Measurements from ENCODE around the gene TIA1.
"Not testable (repeated sequence)": the region's sequence is repeated elsewhere in the genome, so short reads cannot be mapped to it uniquely, and the experiment has no call there.

The TIA1 gene

GRCh38 chr2:70214365-70214764 lies 34.1 kb downstream of the TIA1 start:
- no peak for DNase-seq

GRCh38 chr2:70212298-70212932 lies 36.0 kb downstream of the TIA1 start:
- no peak for DNase-seq

GRCh38 chr2:70211595-70211994 lies 36.8 kb downstream of the TIA1 start:
- DNase-seq = no peak

GRCh38 chr2:70204452-70204851 lies 44.0 kb downstream of the TIA1 start:
- DNase-seq = no peak

- no peak for DNase-seq
Observed at GRCh38 chr2:70203086-70203485, 45.3 kb downstream of the TIA1 start.

- DNase-seq = no peak
Observed at GRCh38 chr2:70202236-70202806, 46.1 kb downstream of the TIA1 start.

- no peak for DNase-seq
Observed at GRCh38 chr2:70201831-70202230, 46.6 kb downstream of the TIA1 start.

GRCh38 chr2:70201225-70201768 lies 47.1 kb downstream of the TIA1 start:
- DNase-seq = no peak

- DNase-seq = no peak
Observed at GRCh38 chr2:70199320-70199864, 49.0 kb downstream of the TIA1 start.

GRCh38 chr2:70192516-70192915 lies 55.9 kb downstream of the TIA1 start:
- DNase-seq = no peak

- no peak for DNase-seq
Observed at GRCh38 chr2:70191244-70191735, 57.1 kb downstream of the TIA1 start.

- DNase-seq = peak; percentile 98
Observed at GRCh38 chr2:70190418-70191243, 57.8 kb downstream of the TIA1 start, which contains the start of gene C2orf42. Gene C2orf42, minus strand, starts transcription at chr2:70191019. Its CDS starts 9,034 bp downstream, at chr2:70181985.

- no peak for DNase-seq
Observed at GRCh38 chr2:70188460-70188859, 60.0 kb downstream of the TIA1 start.

- DNase-seq = not testable (repeated sequence)
Observed at GRCh38 chr2:70187170-70187569, 61.3 kb downstream of the TIA1 start.

GRCh38 chr2:70182689-70183088 lies 65.7 kb downstream of the TIA1 start:
- DNase-seq = no peak

- no peak for DNase-seq
Observed at GRCh38 chr2:70181363-70181956, 67.0 kb downstream of the TIA1 start.

- no peak for DNase-seq
Observed at GRCh38 chr2:70173520-70173919, 74.9 kb downstream of the TIA1 start.

GRCh38 chr2:70169654-70170245 lies 78.7 kb downstream of the TIA1 start:
- DNase-seq = not testable (repeated sequence)

- DNase-seq = no peak
Observed at GRCh38 chr2:70161069-70161534, 87.3 kb downstream of the TIA1 start.

GRCh38 chr2:70160545-70160944 lies 87.9 kb downstream of the TIA1 start:
- no peak for DNase-seq

All from right hindlimb (tissue), 1 donor.